Neural progenitor cell (in vitro differentiated cells): ENCODE data around the gene NOD1. TPM values are rescaled to one million over a fixed set of nuclear protein-coding genes. Genes with fewer than 3 reads are reported as not detected.

Source experiments
- DNase-seq: peaks from one replicate; pipeline ENCODE4 v3.0.0-alpha.2; 2016; ENCODE audit warnings: low spot score
- H2AFZ ChIP-seq: fragments of 200-600 bp; sonication (generic); replicated peaks from 2 replicates; pipeline ENCODE4 v1.6.1; 2016; ENCODE audit warnings: antibody characterized with exemption
- H3F3A ChIP-seq: fragments of 200-600 bp; sonication (generic); 2 replicates; pipeline ENCODE4 v1.6.1; 2016; ENCODE audit warnings: antibody characterized with exemption, low read depth
- H3K27ac ChIP-seq: fragments of 200-600 bp; sonication (generic); 2 replicates; pipeline ENCODE4 v1.5.1; 2016; ENCODE audit warnings: mild to moderate bottlenecking
- H3K27me3 ChIP-seq: fragments of 200-600 bp; sonication (generic); 2 replicates; pipeline ENCODE4 v1.6.1; 2016; ENCODE audit warnings: mild to moderate bottlenecking, moderate library complexity
- H3K36me3 ChIP-seq: fragments of 200-600 bp; sonication (generic); 2 replicates; pipeline ENCODE4 v1.5.1; 2016
- H3K4me1 ChIP-seq: fragments of 200-600 bp; sonication (generic); 2 replicates; pipeline ENCODE4 v1.6.1; 2016; ENCODE audit warnings: mixed run types
- H3K4me2 ChIP-seq: fragments of 200-600 bp; sonication (generic); 2 replicates; pipeline ENCODE4 v1.6.1; 2016
- H3K4me3 ChIP-seq: fragments of 200-600 bp; sonication (generic); 2 replicates; pipeline ENCODE4 v1.5.1; 2016
- H3K79me2 ChIP-seq: fragments of 200-600 bp; sonication (generic); 2 replicates; pipeline ENCODE4 v1.6.1; 2016; ENCODE audit warnings: low read depth
- H3K9ac ChIP-seq: fragments of 200-600 bp; sonication (generic); 2 replicates; pipeline ENCODE4 v1.6.1; 2016
- H3K9me3 ChIP-seq: fragments of 200-600 bp; sonication (generic); 2 replicates; pipeline ENCODE4 v1.5.1; 2016; ENCODE audit warnings: low read depth
- H4K20me1 ChIP-seq: fragments of 200-600 bp; sonication (generic); 2 replicates; pipeline ENCODE4 v1.6.1; 2016; ENCODE audit warnings: low read depth
- H3K27ac Mint-ChIP-seq: 3 replicates; pipeline ENCODE4 v1.8.0; 2021; ENCODE audit warnings: mixed read lengths
- H3K27me3 Mint-ChIP-seq: 2 replicates; pipeline ENCODE4 v1.8.0; 2022; ENCODE audit warnings: low read depth, mild to moderate bottlenecking, inconsistent platforms, moderate library complexity, mixed read lengths; ENCODE audit not compliant: insufficient read depth
- H3K36me3 Mint-ChIP-seq: 3 replicates; pipeline ENCODE4 v1.8.0; 2021; ENCODE audit warnings: mixed read lengths
- H3K4me1 Mint-ChIP-seq: 3 replicates; pipeline ENCODE4 v1.8.0; 2021; ENCODE audit warnings: mixed read lengths
- H3K4me3 Mint-ChIP-seq: 3 replicates; pipeline ENCODE4 v1.8.0; 2021; ENCODE audit warnings: mild to moderate bottlenecking, moderate library complexity, mixed read lengths
- H3K9me3 Mint-ChIP-seq: 3 replicates; pipeline ENCODE4 v1.8.0; 2020; ENCODE audit warnings: mixed read lengths
- EZH2 ChIP-seq: fragments of 200-600 bp; sonication (generic); IDR thresholded peaks from 2 replicates; pipeline ENCODE4 v1.6.1; 2017; ENCODE audit warnings: antibody characterized with exemption, mild to moderate bottlenecking, moderate library complexity
- EZH2phosphoT487 ChIP-seq: fragments of 200-600 bp; sonication (generic); IDR thresholded peaks from 2 replicates; pipeline ENCODE4 v1.6.1; 2017; ENCODE audit warnings: antibody characterized with exemption
- total RNA-seq: library from RNA; depleted of rRNA; stranded (reverse); fragments of >200 nt; gene quantifications from 2 replicates; pipeline ENCODE4 v1.2.3, GENCODE V29; 2015; ENCODE audit warnings: low replicate concordance
- TF ChIP-seq, protein P1 (sequence below): fragments of 200-600 bp; sonication (generic); IDR thresholded peaks from 2 replicates; pipeline ENCODE4 v1.5.1; 2017; ENCODE audit warnings: antibody characterized with exemption, mild to moderate bottlenecking

NOD1 gene
- total RNA-seq, 1 donor from 2014 or later, result 5.0 TPM

DNA sequence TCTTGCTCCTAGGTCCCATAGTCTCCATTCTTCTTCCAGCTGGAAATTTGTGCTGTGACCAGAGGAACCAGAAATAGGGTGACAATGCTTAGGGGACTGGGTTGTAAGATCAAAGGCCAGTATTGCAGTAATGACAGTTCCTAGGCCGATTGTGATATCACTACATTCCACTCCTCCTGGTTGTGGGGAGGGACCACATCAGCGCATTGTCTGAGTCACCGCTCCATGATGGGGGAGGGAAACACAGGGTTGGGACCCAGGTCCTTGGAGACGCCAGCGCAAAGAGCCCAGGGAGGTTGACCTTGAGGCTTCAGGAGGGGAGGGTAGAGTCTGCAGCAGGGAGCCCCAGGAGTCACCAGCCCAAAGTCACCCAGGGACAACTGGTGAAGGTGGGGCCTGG lies 46.8 kb upstream of the NOD1 start:
- Histone ChIP-seq H3K9me3 (no peaks in the 10 kb centered on the region), H3F3A (no peaks in the 10 kb centered on the region), H2AFZ (no peak overlapping the region), H3K36me3 (no peaks in the 10 kb centered on the region), H3K4me1 (no peaks in the 10 kb centered on the region), H4K20me1 (no peaks in the 10 kb centered on the region), H3K79me2 (no peaks in the 10 kb centered on the region), H3K4me3 (no peak overlapping the region), H3K27ac (no peak overlapping the region), H3K4me2 (no peak overlapping the region), H3K27me3 (no peaks in the 10 kb centered on the region), H3K9ac (no peak overlapping the region)
- H3K4me3 Mint-ChIP-seq, result no peak overlapping the region
- H3K9me3 Mint-ChIP-seq, result no peaks in the 10 kb centered on the region
- peaks cover 2% of the 10 kb centered on the region for H3K27me3 Mint-ChIP-seq
- no peak for DNase-seq
- peaks cover 2% of the 10 kb centered on the region for H3K4me1 Mint-ChIP-seq
- H3K36me3 Mint-ChIP-seq, result no peaks in the 10 kb centered on the region
- TF ChIP-seq, protein P1, sequence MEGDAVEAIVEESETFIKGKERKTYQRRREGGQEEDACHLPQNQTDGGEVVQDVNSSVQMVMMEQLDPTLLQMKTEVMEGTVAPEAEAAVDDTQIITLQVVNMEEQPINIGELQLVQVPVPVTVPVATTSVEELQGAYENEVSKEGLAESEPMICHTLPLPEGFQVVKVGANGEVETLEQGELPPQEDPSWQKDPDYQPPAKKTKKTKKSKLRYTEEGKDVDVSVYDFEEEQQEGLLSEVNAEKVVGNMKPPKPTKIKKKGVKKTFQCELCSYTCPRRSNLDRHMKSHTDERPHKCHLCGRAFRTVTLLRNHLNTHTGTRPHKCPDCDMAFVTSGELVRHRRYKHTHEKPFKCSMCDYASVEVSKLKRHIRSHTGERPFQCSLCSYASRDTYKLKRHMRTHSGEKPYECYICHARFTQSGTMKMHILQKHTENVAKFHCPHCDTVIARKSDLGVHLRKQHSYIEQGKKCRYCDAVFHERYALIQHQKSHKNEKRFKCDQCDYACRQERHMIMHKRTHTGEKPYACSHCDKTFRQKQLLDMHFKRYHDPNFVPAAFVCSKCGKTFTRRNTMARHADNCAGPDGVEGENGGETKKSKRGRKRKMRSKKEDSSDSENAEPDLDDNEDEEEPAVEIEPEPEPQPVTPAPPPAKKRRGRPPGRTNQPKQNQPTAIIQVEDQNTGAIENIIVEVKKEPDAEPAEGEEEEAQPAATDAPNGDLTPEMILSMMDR, result no peak
- no peak for TF ChIP-seq EZH2
- no peak for TF ChIP-seq EZH2phosphoT487
- H3K27ac Mint-ChIP-seq, result no peak overlapping the region

DNA sequence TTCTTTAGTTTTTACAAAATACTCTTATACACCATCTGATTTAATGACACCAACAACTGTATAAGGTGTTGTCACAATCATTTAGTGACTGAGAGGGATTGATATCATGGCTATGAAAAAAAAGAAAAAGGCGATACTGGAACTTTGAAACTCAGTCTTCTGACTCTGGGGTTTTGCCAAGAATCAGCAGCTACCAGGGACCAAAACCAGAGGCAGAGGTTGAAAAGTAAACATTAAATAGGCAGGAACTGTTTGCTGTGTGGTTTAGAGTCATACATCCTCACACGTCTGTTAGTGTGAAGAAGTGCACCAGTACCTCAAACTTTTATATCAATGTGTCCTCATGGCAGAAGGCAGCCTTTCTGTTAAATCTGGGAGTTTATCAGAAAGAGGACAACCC lies 46.0 kb upstream of the NOD1 start:
- DNase-seq, result no peak
- no peaks in the 10 kb centered on the region for H3K79me2 ChIP-seq
- no peak overlapping the region for H2AFZ ChIP-seq
- H3K4me3 Mint-ChIP-seq, result no peak overlapping the region
- peaks cover 2% of the 10 kb centered on the region for H3K27me3 Mint-ChIP-seq
- no peak overlapping the region for H3K27ac ChIP-seq
- no peak overlapping the region for H3K4me3 ChIP-seq
- TF ChIP-seq, protein P1, result no peak
- TF ChIP-seq EZH2 (no peak), EZH2phosphoT487 (no peak)
- H3K36me3 Mint-ChIP-seq, result no peaks in the 10 kb centered on the region
- no peaks in the 10 kb centered on the region for H3K9me3 Mint-ChIP-seq
- H3F3A ChIP-seq, result no peaks in the 10 kb centered on the region
- no peaks in the 10 kb centered on the region for H3K36me3 ChIP-seq
- no peaks in the 10 kb centered on the region for H3K27me3 ChIP-seq
- H3K4me2 ChIP-seq, result no peak overlapping the region
- no peaks in the 10 kb centered on the region for H3K9me3 ChIP-seq
- no peak overlapping the region for H3K9ac ChIP-seq
- peaks cover 2% of the 10 kb centered on the region for H3K4me1 Mint-ChIP-seq
- no peaks in the 10 kb centered on the region for H4K20me1 ChIP-seq
- H3K4me1 ChIP-seq, result no peaks in the 10 kb centered on the region
- H3K27ac Mint-ChIP-seq, result no peak overlapping the region

DNA sequence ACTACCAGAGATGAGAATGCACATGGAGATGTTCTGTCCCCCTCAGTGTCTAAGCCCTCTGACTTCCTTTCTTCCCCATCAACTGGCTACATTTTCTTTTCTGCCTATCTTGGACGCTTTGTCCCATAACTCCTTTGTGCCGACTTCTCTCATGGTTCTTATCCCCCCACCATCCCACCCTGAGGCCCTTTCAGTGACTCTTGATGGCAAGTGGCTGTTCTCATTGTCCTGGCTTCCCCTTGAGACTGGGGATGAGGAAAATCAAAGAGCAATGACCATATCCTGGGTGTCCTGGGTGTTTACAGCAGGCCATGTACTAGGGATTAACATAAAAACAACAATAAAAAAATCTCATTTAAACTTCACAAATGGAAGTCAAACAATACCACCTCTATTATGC lies 44.9 kb upstream of the NOD1 start:
- Mint-ChIP-seq H3K4me3 (no peak overlapping the region), H3K9me3 (no peaks in the 10 kb centered on the region), H3K27me3 (peaks cover 2% of the 10 kb centered on the region), H3K27ac (peak overlapping the region; percentile 48), H3K4me1 (peaks cover 2% of the 10 kb centered on the region), H3K36me3 (no peaks in the 10 kb centered on the region)
- TF ChIP-seq EZH2 (no peak), EZH2phosphoT487 (no peak)
- TF ChIP-seq, protein P1, result no peak
- Histone ChIP-seq H4K20me1 (no peaks in the 10 kb centered on the region), H3K27me3 (no peaks in the 10 kb centered on the region), H3K36me3 (no peaks in the 10 kb centered on the region), H3K27ac (no peak overlapping the region), H3K9me3 (no peaks in the 10 kb centered on the region), H3K4me3 (no peak overlapping the region), H3K4me2 (no peak overlapping the region), H3K9ac (no peak overlapping the region), H3K4me1 (no peaks in the 10 kb centered on the region), H3F3A (no peaks in the 10 kb centered on the region), H2AFZ (no peak overlapping the region), H3K79me2 (no peaks in the 10 kb centered on the region)
- no peak for DNase-seq

DNA sequence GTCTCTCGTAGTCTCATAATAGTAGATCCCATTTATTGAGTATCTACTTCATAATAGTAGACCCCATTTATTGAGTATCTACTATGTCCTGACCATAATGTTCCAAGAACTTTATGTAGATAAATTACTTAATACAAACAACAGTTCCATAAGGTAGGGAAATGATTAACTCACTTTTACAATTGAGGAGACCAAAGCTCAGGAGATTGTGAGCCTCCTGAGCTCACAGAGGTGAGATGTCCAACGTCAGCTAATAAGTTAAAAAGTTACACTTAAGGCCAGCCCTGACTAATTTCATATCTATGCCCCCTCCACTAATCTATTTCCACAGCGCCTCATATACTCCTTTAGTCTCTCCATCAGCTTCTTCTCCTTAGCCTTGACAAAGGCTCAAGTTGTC lies 43.6 kb upstream of the NOD1 start:
- Mint-ChIP-seq H3K27ac (no peak overlapping the region), H3K36me3 (no peaks in the 10 kb centered on the region), H3K4me1 (peaks cover 2% of the 10 kb centered on the region), H3K9me3 (no peaks in the 10 kb centered on the region), H3K27me3 (peaks cover 4% of the 10 kb centered on the region), H3K4me3 (no peak overlapping the region)
- DNase-seq, result no peak
- no peaks in the 10 kb centered on the region for H3F3A ChIP-seq
- no peaks in the 10 kb centered on the region for H3K27me3 ChIP-seq
- no peak for TF ChIP-seq EZH2
- no peak for TF ChIP-seq EZH2phosphoT487
- TF ChIP-seq, protein P1, result no peak
- no peak overlapping the region for H3K9ac ChIP-seq
- no peaks in the 10 kb centered on the region for H4K20me1 ChIP-seq
- H3K4me1 ChIP-seq, result no peaks in the 10 kb centered on the region
- H3K9me3 ChIP-seq, result no peaks in the 10 kb centered on the region
- H3K4me3 ChIP-seq, result no peak overlapping the region
- H3K79me2 ChIP-seq, result no peaks in the 10 kb centered on the region
- no peak overlapping the region for H2AFZ ChIP-seq
- no peaks in the 10 kb centered on the region for H3K36me3 ChIP-seq
- no peak overlapping the region for H3K27ac ChIP-seq
- H3K4me2 ChIP-seq, result no peak overlapping the region
